ENCODE measurements around the gene BCAR3.
"Not testable (repeated sequence)": the region's sequence is repeated elsewhere in the genome, so short reads cannot be mapped to it uniquely, and the experiment has no call there.

The BCAR3 gene

GRCh38 chr1:93595266-93595665, 86.4 kb downstream of the BCAR3 start:
- DNase-seq (ENCODE audit: low read depth) = no peak

- no peak for DNase-seq (ENCODE audit: low read depth)
Measured at GRCh38 chr1:93594603-93594880, 87.1 kb downstream of the BCAR3 start.

GRCh38 chr1:93593854-93594602, 87.6 kb downstream of the BCAR3 start:
- DNase-seq (ENCODE audit: low read depth) = no peak

GRCh38 chr1:93592551-93592949, 89.1 kb downstream of the BCAR3 start:
- no peak for DNase-seq (ENCODE audit: low read depth)

DNA sequence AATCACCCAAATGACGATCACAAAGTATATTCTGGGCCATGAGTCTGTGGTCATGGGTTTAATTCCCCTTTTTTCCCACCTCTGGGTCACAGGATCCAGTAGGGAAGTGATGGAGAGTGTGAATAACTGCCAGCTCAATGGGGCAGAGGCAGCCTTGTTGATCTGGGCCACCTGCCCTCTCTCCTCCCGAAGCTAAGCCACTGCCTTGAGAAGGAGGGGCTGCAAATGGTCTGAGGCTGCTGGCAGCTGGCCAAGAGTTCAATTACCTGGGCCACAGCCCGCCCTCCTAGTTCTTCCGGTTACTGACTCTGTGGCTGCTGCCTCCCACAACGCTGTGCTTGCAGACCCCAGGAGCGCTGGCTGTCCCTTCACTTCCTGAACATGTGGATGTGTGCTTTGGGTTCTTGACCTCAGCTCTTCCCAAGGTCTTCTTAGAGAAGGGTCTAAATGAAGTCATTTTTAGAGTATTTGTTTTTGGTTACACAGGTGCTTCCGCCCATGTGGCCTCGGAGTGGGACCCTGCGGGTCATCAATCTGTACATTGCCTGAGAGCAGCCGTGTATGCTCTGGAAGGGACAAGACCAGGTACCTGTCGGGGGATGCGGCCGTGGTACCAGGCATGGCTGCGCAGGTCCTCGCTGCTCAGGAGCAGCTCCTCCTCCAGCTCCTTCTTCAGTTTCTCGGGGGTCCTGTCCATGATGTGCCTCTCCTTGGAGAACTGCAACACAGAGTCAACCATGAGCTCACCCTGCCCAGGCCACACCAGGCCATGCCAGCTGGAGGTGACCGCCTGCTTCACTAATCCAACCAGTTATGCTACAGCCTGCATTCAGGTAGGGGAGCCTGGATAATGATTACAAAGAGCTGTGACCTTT, 89.7 kb downstream of the BCAR3 start:
- DNase-seq (ENCODE audit: low read depth) = no peak

- not testable (repeated sequence) for DNase-seq (ENCODE audit: low read depth)
Measured at GRCh38 chr1:93591291-93591675, 90.4 kb downstream of the BCAR3 start.

DNA sequence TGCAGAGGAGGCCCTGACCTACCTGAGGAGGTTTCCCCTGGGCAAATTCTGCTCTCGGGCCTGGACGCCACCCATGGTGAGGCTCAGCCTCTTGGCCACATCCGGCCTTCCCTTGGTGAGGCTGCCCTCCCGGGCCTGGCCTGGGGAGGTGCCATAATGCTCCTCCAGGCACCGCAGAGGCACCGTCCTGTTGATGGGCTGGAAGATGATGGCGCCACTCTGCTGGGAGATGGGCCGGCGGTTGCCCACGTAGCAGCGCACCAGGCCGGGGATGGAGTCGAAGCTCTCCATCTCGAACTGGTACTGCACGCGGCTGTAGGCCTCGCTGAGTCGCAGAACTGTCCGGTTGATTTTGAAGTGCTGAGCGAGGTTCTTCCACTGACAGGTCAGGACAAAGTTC, 92.7 kb downstream of the BCAR3 start:
- DNase-seq (ENCODE audit: low read depth) = no peak

GRCh38 chr1:93588206-93588605, 93.4 kb downstream of the BCAR3 start:
- DNase-seq (ENCODE audit: low read depth) = no peak

DNA sequence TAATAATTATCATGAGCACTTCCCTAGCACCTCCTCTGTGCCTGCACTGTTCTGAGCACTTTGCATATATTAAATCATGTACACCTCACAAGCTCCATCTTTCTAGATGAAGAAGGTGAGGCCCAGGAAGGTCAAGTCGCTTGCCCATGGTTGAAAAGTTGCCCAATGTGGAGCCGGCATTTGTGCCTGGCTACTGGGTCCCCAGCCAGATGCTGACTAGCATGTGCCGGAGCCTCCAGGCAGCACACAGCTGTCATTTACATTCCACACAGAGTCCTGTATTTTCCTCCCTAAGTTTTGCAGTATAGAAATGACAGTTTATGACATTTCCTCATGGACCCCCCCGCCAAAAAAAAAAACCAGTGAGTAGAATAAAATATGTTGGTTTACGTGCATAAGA, 94.3 kb downstream of the BCAR3 start:
- DNase-seq (ENCODE audit: low read depth) = no peak

- no peak for DNase-seq (ENCODE audit: low read depth)
Measured at GRCh38 chr1:93585059-93585966, 96.3 kb downstream of the BCAR3 start.

GRCh38 chr1:93584261-93585003, 97.2 kb downstream of the BCAR3 start:
- no peak for DNase-seq (ENCODE audit: low read depth)

DNA sequence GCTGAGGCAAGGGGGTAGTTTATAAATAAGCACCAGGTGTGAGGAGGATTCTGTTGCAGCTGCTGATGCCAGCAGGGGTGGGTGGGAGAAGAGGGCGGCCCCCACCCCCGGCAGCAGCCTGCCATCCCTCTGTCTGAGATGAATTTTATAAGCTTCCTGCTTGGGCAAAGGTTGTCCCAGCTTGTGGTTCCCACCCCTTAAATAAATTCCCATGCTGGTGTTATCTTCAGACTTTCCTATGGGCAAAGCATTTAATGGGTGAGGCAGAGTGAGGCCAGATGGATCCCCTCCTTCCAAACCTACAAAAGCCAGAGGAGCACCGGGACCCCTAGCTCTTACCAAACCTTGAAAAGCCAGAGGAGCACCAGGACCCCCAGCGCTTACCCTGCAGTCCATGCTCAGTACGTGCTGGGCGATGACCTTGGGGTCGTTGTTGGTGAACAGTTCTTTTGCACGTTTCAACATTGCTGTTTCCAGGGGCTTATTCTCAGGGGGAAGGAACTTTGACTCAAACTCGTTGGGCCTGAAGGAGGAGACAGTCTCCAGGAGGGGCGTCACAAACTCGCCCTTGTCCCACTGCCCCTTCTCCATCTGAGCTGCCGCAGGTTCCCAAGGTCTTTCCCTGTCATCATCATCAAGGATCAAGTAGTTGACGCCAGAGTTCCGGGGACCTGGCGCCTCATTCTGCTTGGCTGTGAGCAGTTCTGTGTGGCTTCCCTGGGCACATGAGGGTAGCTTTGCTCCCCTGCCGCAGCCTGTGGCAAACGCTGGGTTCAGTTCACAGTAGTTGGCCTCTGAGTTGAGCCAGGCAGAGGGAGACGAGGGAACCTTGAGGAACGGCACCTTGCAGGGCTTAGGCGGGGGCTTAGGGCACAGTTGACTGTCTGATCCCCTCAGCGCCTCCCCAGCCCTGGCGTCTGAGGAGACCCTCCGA, 99.5 kb downstream of the BCAR3 start:
- DNase-seq (ENCODE audit: low read depth) = no peak

DNA sequence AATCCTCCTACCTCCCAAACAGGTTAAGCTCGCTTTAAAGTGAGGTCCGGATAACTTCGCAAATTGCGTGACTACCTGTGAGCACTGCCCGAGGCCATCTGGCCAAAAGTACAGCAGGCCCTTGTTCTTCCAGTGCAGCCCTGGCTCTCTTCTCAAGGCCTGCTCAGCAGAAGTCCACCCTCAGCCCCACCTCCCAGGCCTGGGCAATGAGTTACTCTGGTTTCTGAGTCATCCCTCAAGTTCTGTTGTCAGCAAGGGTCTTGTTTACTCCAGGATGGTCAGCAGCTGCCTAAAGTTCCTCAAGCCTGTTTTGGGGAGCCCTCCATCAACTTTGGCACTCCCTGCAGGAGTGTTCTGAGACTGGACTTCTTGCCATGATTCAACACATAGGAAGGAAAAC, 101.7 kb downstream of the BCAR3 start:
- DNase-seq (ENCODE audit: low read depth) = no peak

DNA sequence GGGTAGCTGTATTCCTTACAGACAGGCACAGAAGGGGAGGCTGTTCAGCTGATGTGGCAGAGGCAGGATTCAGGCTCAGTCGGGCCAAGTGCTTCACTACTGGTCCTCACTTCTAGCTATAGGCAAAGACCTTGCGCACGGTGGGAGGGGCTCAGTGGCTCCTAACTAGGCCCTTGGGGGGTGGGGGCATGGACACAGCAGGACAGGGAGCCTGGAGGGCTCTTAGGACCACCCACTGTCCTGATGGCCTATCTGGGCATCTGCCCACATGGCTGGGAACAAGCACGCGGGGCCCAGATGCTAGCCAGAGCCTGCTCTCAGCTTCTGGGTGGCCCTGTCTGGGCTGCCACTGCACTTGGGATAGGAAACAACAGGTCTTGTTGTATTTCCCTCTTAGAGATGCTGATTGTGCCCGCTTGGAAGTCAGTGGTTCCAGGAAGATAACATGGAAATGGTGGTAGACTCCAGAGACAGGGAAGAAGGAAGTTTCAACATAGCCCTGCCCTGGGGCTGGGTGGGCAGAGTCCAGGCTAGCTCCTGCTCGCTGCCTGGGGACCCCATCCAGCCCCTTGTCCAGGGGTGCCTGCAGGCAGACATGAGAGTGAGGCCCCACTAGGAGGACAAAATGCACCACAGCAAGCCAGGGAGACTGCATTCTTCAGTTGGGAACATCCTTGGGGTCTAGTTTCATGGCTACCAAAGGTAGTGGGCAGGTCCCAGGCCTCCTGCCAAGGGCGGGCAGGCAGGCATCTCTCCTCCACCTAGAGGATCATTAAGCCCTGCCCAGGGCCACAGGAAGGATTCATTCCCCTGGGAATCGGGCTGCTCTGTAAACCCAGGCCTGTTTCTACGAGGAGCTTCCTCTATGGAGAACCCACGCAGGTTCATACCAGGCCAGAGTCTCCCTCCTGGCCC, 102.5 kb downstream of the BCAR3 start:
- DNase-seq (ENCODE audit: low read depth) = no peak

GRCh38 chr1:93578433-93578830, 103.2 kb downstream of the BCAR3 start:
- DNase-seq (ENCODE audit: low read depth) = no peak

DNA sequence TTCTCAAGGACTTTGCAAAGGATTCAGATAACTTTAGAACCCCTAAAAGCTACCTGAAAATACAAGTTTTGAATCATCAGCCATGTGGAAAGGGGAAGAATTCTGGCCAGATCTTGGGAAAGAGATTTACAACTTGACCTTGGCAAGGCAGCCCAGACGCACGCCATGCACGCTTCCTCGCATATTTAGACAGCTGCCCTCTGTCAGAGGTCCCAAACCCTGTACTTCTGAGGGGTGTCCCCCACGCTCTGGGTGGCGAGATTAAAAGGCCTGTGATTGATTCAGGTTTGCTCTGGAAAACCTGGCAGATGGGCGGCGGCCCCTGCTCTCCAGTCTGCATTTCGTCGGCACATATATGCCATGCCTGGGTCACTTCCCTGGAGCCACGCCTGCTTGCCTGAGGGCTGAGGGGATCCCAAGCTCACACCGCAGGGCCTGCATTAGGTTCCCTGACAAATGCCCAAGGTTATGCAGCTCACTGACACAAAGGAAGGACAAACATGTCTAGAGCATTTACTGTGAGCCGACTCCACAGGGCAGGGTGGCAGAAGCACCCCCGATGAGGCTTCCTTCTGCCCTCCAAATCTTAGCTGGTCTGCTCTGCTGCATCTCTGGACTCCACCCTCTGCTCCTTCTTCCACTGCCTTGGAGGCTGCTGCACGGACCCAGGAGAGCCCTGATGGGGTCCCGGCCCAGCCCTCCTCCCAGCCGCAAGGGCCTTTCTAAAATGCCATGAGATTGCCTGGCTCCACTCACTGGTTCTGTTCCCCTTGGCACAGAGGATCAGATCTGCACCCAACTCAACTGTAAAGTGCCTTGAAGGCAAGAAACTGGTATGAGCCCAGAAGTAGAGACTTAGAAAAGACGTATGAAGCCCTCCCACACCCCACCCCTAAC, 103.9 kb downstream of the BCAR3 start:
- no peak for DNase-seq (ENCODE audit: low read depth)

DNA sequence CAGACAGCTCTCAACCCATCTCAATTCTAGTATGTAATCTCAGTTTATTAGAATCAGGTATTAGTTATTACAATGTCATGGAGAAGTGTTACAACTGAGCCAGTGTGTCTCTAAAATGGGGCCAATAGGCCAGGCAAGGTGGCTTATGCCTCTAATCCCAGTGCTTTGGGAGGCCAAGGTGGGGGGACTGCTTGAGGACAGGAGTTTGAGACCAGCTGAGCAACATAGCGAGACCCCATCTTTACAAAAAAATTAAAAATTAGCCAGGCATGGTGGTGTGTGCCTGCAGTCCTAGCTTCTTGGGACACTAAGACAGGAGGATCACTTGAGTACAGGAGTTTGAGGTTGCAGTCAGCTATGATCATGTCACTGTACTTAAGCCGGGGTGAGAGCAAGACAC, 104.9 kb downstream of the BCAR3 start:
- DNase-seq (ENCODE audit: low read depth) = no peak

DNA sequence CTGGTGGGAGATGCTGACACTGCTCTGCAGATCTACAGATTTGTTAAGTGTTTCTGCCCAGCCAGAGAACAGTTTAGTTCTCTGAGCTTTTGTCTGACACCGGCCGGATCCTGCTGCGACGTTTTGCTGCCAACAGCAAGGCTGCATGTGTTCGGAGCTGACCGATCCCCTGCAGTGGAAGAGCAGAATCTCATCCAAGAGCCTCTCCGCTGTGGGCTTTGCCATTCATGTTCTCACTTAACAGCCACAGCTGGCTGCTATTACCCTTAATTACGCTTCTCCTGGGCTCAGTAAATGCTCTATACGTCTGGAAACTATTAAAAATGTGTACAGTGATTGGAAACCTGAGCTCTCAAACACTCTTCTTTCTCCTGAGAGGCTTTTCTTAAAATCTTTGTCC, 105.3 kb downstream of the BCAR3 start:
- no peak for DNase-seq (ENCODE audit: low read depth)

All from stimulated activated CD8-positive, alpha-beta memory T cell treated with anti-CD3 and anti-CD28 coated beads, Interleukin-15, amount 100 ng/mL, for 24 hours (primary cell).